HAP-1 (cell line): ENCODE results near the gene MKRN2.

Experiments used
- DNase-seq, 2 experiments: peaks; one replicate each; pipeline ENCODE4 v3.0.0-alpha.2; 2016 to 2020; ENCODE audit warnings: low spot score in 2 of 2
- H3K27me3 ChIP-seq: fragments of 250-450 bp; sonication (Bioruptor Pico); 2 replicates; pipeline ENCODE4 v1.5.1; 2020; ENCODE audit warnings: low read depth, mild to moderate bottlenecking, moderate library complexity
- H3K36me3 ChIP-seq: fragments of 250-450 bp; sonication (Bioruptor Pico); replicated peaks from 2 replicates; pipeline ENCODE4 v1.5.1; 2020; ENCODE audit warnings: mild to moderate bottlenecking
- H3K4me1 ChIP-seq: fragments of 250-450 bp; sonication (Bioruptor Pico); 2 replicates; pipeline ENCODE4 v1.5.1; 2020; ENCODE audit warnings: mild to moderate bottlenecking
- H3K4me3 ChIP-seq: fragments of 250-450 bp; sonication (Bioruptor Pico); 2 replicates; pipeline ENCODE4 v1.5.1; 2020; ENCODE audit warnings: mild to moderate bottlenecking, moderate library complexity
- H3K9me3 ChIP-seq: fragments of 250-450 bp; sonication (Bioruptor Pico); 2 replicates; pipeline ENCODE4 v1.5.1; 2020; ENCODE audit warnings: mild to moderate bottlenecking, moderate library complexity
- in situ Hi-C: fragments of 300-500 bp; cut with MboI; formaldehyde crosslinking; loops from 3 replicates; pipeline ENCODE4 v1.14.3; 2020; ENCODE audit warnings: low sequenced_read_pairs, inconsistent platforms, mixed read lengths

MKRN2 gene

DNA sequence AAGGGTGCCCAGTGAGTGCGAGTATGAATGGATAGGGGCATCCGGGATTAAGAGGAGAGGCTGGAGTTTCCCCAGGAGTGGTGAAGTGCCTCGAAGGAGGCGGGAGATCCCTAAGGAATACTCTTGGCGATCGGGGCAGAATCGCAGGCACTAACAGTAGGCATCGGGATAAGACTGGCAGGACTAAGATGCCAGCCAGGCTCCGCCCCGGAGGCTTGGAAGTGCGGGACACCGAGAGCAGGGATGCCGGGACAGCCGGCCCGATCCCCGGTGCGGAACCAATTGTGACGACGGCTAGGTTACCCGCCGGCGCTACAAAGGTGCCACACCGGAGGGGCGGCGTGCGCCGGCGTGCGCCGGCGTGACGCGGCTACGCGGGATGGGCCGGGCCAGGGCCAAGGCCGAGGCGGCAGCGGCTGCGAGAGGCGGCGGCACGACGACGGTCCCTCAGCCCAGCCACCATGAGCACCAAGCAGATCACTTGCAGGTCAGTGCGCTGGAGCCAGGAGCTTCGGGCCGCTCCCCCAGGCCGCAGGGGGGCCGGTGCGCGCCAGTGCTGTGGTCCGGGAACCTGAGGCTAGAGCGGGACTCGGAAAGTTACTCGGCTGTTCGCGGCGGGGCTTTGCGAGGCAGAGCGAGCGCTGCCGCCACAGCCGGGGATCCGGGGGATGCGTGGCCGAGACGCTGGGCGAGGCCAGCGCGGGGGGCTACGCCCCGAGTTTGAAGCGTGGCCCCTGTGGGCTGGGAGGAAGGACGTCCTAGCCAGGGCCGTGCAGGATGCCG lies at the start of gene MKRN2:
TSS of gene MKRN2 (plus strand) at position 398 of the 783 bp plus-strand sequence. CDS start at position 462, 64 bp downstream.
- H3K36me3 ChIP-seq = peaks cover 5% of the 10 kb centered on the region

GRCh38 chr3:12507591-12508281 lies 49.2 kb upstream of the MKRN2 start:
- H3K36me3 ChIP-seq = peaks cover 35% of the 10 kb centered on the region
- DNase-seq = no peak
- no peaks in the 10 kb centered on the region for H3K27me3 ChIP-seq
- no peaks in the 10 kb centered on the region for H3K9me3 ChIP-seq
- H3K4me3 ChIP-seq = no peak overlapping the region
- H3K4me1 ChIP-seq = no peaks in the 10 kb centered on the region
- in situ Hi-C loops = no loop called here

More for the DNA sequence above, at the start of gene MKRN2:
- Histone ChIP-seq H3K4me3 (peak within 1 kb of the TSS; percentile 95), H3K9me3 (no peaks in the 10 kb centered on the region), H3K4me1 (peaks cover 34% of the 10 kb centered on the region), H3K27me3 (no peaks in the 10 kb centered on the region)
- peak; percentile 77 to 90 for DNase-seq
- in situ Hi-C loops = no loop called here

GRCh38 chr3:12508291-12508700 lies 48.6 kb upstream of the MKRN2 start:
- no peak overlapping the region for H3K4me3 ChIP-seq
- in situ Hi-C loops = no loop called here
- no peak for DNase-seq
- no peaks in the 10 kb centered on the region for H3K27me3 ChIP-seq
- H3K4me1 ChIP-seq = no peaks in the 10 kb centered on the region
- peaks cover 31% of the 10 kb centered on the region for H3K36me3 ChIP-seq
- H3K9me3 ChIP-seq = no peaks in the 10 kb centered on the region

DNA sequence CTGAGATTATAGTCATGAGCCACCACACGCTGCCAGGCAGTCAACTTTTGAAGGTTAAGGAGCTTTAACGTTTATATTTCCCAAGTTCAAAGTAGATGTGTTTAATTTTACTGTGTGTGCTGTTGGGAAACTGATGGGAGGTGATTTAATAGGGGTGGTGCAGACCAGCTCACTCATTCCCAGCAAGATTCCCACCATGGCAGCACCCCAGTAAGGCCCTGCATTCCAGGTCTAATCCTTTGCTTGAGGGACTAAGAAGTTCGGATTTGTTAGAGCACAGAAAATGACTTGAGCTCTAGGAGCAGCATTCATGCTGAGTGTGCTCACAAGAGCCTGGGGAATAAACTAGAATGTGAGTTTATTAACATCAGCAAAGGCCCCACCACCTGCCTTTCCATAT lies 47.4 kb upstream of the MKRN2 start:
- Histone ChIP-seq H3K9me3 (no peaks in the 10 kb centered on the region), H3K4me3 (no peak overlapping the region), H3K27me3 (no peaks in the 10 kb centered on the region), H3K4me1 (no peaks in the 10 kb centered on the region), H3K36me3 (peaks cover 19% of the 10 kb centered on the region)
- in situ Hi-C loops = no loop called here
- DNase-seq = no peak

- Histone ChIP-seq H3K27me3 (no peaks in the 10 kb centered on the region), H3K4me1 (no peaks in the 10 kb centered on the region), H3K36me3 (peaks cover 3% of the 10 kb centered on the region; the same call in 1 of the 2 replicates), H3K9me3 (no peaks in the 10 kb centered on the region), H3K4me3 (no peak overlapping the region)
- DNase-seq = no peak
- in situ Hi-C loops = no loop called here
These were observed 44.3 kb upstream of the MKRN2 start for GRCh38 chr3:12512534-12513118.

- in situ Hi-C loops = no loop called here
- no peak for DNase-seq
- H3K4me1 ChIP-seq = no peaks in the 10 kb centered on the region
- no peak overlapping the region for H3K4me3 ChIP-seq
- H3K36me3 ChIP-seq = 0 out of 2 replicates have a peak, but pooled peaks cover 3% of the 10 kb centered on the region
- H3K9me3 ChIP-seq = no peaks in the 10 kb centered on the region
- no peaks in the 10 kb centered on the region for H3K27me3 ChIP-seq
These were observed 43.0 kb upstream of the MKRN2 start for GRCh38 chr3:12513694-12514446.

DNA sequence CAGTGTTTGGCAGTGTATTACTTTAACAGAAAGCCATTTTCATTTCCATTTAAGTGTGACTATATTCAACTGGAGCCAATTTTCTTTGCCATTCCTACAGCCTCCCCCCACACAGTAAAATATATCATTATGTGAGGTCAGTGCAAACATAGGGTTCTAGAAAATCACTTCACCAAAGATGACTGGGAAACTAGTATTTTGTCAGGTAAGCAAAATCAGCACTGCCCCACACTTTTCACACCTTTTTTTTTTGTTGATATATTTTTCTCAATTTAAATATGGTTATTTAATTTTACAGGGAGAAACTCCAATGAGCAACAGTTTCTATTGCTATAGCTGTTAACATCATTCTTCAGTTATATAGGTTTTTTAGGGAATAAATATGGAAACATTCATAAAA lies 41.3 kb upstream of the MKRN2 start:
- DNase-seq = no peak
- H3K27me3 ChIP-seq = no peaks in the 10 kb centered on the region
- in situ Hi-C loops = no loop called here
- H3K4me3 ChIP-seq = no peak overlapping the region
- H3K36me3 ChIP-seq = peaks cover under 1% of the 10 kb centered on the region
- no peaks in the 10 kb centered on the region for H3K4me1 ChIP-seq
- H3K9me3 ChIP-seq = no peaks in the 10 kb centered on the region

DNA sequence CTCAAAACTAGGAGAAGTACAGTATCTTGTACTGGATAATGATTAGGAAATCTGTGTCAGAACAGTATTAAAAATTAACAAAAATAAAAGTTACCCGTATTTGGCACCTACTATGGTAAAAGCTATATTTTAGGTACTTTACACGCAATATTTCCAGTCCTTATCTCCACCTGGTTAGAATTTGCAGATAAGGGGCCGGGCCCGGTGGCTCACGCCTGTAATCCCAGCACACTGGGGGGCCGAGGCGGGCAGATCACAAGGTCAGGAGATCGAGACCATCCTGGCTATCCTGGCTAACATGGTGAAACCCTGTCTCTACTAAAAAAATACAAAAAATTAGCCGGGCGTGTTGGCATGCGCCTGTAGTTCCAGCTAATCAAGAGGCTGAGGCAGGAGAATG lies 40.0 kb upstream of the MKRN2 start:
- Histone ChIP-seq H3K9me3 (no peaks in the 10 kb centered on the region), H3K4me3 (no peak overlapping the region), H3K27me3 (no peaks in the 10 kb centered on the region), H3K36me3 (peaks cover 5% of the 10 kb centered on the region), H3K4me1 (no peaks in the 10 kb centered on the region)
- in situ Hi-C loops = no loop called here
- DNase-seq = no peak

DNA sequence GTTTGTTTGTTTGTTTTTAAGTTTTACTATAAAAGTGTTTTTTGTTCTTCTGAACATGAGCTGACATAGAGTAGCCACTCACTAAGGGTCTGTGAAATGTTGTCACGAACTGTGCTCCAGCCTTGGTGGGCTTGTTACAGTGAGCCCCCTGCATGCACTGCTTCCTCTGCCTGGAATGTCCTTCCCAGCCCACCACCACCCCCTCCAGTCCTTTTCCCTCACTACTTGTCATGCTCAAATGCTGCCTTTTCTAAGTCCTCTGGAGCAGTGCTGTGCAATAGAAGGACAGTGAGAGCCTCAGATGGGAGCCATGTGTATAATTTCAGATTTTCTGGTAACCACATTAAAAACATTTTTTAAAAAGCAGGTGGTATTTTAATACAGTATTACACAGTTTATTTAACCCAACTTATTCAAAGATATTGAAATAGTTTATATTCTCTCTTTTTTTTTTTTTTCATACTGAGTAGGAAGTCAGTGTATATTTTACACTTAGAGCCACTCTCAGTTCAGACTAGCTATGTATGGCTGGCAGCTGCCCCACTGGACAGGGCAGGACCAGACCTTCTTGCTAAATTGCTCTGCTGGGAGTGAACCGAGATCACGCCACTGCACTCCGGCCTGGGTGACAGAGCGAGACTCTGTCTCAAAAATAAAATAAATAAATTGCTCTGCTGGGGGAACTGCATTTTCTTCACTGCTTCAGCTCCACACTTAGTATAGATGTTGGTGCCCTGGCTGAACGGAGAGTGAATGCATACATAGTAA lies 38.4 kb upstream of the MKRN2 start:
- Histone ChIP-seq H3K9me3 (no peaks in the 10 kb centered on the region), H3K4me3 (no peak overlapping the region), H3K36me3 (peaks cover 5% of the 10 kb centered on the region), H3K27me3 (no peaks in the 10 kb centered on the region), H3K4me1 (no peaks in the 10 kb centered on the region)
- DNase-seq = no peak
- in situ Hi-C loops = no loop called here

DNA sequence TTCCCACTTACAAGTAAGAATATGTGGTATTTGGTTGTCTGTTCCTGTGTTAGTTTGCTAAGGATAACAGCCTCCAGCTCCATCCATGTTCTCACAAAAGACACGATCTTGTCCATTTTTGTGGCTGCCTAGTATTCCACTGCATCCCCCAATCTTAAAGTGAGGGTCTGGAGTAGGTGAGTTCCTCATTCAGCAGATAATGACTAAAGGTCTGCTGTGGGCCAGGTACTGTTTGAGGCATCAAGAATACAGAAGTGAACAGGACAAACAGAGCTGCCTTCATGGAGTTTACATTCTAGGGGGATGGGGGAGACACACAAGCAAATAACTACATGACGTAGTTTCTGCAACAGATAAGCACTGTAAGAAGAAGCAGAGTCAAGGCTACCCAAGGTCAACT lies 35.9 kb upstream of the MKRN2 start:
- Histone ChIP-seq H3K4me3 (no peak overlapping the region), H3K36me3 (peaks cover 12% of the 10 kb centered on the region), H3K9me3 (no peaks in the 10 kb centered on the region), H3K27me3 (no peaks in the 10 kb centered on the region), H3K4me1 (no peaks in the 10 kb centered on the region)
- DNase-seq = no peak
- in situ Hi-C loops = no loop called here

DNA sequence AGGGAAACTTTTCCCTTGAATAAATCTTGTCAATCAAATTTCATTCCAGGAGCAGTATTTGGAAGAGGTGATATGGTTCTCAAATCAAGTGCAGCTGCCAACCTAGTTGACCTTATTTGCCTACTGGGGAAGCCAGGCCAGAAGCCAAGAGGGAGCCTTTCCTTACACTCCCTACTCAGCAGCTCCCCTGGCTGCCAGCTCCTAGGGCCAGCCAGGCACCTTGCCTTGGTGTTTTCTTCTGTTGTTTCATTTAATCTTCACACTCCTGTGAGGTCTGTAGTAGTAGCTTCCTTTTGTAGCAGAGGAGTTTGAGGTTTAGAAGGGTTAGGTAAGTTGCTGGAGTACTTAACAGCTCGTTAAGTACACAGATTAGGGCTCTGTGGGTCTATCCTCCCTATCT lies 34.2 kb upstream of the MKRN2 start:
- no peak for DNase-seq
- Histone ChIP-seq H3K4me1 (no peaks in the 10 kb centered on the region), H3K36me3 (peaks cover 15% of the 10 kb centered on the region), H3K4me3 (no peak overlapping the region), H3K27me3 (no peaks in the 10 kb centered on the region), H3K9me3 (no peaks in the 10 kb centered on the region)
- in situ Hi-C loops = no loop called here

- Histone ChIP-seq H3K27me3 (no peaks in the 10 kb centered on the region), H3K4me3 (no peak overlapping the region), H3K9me3 (no peaks in the 10 kb centered on the region), H3K4me1 (no peaks in the 10 kb centered on the region), H3K36me3 (peaks cover 31% of the 10 kb centered on the region)
- in situ Hi-C loops = no loop called here
- DNase-seq = no peak
These were observed 29.1 kb upstream of the MKRN2 start for GRCh38 chr3:12527757-12528143.

- in situ Hi-C loops = no loop called here
- H3K4me1 ChIP-seq = no peaks in the 10 kb centered on the region
- H3K36me3 ChIP-seq = peaks cover 26% of the 10 kb centered on the region
- no peaks in the 10 kb centered on the region for H3K27me3 ChIP-seq
- H3K9me3 ChIP-seq = no peaks in the 10 kb centered on the region
- H3K4me3 ChIP-seq = no peak overlapping the region
- no peak for DNase-seq
These were observed 24.7 kb upstream of the MKRN2 start for GRCh38 chr3:12532182-12532581.
